Right ventricle myocardium superior (tissue), 1 donor: ENCODE data around the gene CEBPA. TPM values are rescaled to one million over a fixed set of nuclear protein-coding genes. Genes with fewer than 3 reads are reported as not detected.

Experiments used
- ATAC-seq: fragments of 200-7000 bp; cut with Tn5 transposase; one replicate; pipeline ENCODE4 v1.9.1; 2020; ENCODE audit warnings: mild to moderate bottlenecking; ENCODE audit not compliant: poor library complexity
- DNase-seq: peaks from one replicate; pipeline ENCODE4 v3.0.0-alpha.2; 2020
- intact Hi-C: fragments of 100-400 bp; cut with DNase I; formaldehyde crosslinking; loops from one replicate; pipeline ENCODE4 v1.11.2; 2022
- long read RNA-seq: library from polyadenylated mRNA; unstranded; transcript quantifications from one replicate; pipeline ENCODE4 v2.0.0, GENCODE V29; 2021
- total RNA-seq: library from RNA; stranded (reverse); fragmentation: NEBNext Ultra II Directional; extraction: Animal tissue kit (Norgen Biotek cat#: 25700); gene quantifications from one replicate; pipeline ENCODE4 v1.2.1, GENCODE V29; 2021
- donor health status: DM: no; HTN: yes; CAD: no; lungs with severe emphysema.

The CEBPA gene
- 3.4 TPM for total RNA-seq
- long read RNA-seq, transcript CEBPA-201 (1 exons, 2,631 nt) = major isoform, 7 of 7 reads
- long read RNA-seq, partial matches to known transcripts = 0 of 7 reads
- long read RNA-seq, other reads (novel, unspliced or antisense) = 0 of 7 reads

DNA sequence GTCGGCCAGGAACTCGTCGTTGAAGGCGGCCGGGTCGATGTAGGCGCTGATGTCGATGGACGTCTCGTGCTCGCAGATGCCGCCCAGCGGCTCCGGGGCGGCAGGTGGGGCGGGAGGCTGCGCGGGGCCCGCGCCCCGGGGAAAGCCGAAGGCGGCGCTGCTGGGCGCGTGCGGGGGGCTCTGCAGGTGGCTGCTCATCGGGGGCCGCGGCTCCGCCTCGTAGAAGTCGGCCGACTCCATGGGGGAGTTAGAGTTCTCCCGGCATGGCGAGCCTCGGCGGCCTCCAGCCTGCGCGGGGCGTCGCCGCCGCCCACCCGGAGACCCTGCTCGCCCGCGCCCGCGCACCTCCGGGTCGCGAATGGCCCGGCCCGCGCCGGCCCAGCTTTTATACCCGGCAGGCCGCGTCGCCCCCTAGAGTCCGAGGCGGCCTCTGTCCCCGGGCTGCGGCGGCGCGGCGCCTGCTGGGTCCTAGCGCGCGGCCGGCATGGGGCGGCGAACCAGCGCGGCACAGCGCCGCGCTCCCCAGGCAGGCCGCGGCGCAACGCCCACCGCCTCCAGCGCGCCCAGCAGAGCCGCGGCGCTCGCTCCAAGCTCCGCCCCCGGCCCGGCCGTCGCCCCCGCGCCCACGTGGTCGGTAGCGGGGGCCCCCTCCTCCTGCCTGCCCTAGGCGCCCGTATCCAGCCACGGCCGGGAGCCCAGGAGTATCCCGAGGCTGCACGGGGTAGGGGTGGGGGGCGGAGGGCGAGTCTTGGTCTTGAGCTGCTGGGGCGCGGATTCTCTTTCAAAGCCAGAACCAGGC, at the start of gene CEBPA:
TSS of gene CEBPA (minus strand) at position 360 of the 799 bp plus-strand sequence. CDS start at position 240, 120 bp downstream.
- intact Hi-C loops = loop anchor here (5.0 kb wide), 1 partner anchor 70 kb away; the partner anchor contains the start of gene CEBPG
- ATAC-seq (peak; percentile 90), DNase-seq (peak; percentile 89)

DNA sequence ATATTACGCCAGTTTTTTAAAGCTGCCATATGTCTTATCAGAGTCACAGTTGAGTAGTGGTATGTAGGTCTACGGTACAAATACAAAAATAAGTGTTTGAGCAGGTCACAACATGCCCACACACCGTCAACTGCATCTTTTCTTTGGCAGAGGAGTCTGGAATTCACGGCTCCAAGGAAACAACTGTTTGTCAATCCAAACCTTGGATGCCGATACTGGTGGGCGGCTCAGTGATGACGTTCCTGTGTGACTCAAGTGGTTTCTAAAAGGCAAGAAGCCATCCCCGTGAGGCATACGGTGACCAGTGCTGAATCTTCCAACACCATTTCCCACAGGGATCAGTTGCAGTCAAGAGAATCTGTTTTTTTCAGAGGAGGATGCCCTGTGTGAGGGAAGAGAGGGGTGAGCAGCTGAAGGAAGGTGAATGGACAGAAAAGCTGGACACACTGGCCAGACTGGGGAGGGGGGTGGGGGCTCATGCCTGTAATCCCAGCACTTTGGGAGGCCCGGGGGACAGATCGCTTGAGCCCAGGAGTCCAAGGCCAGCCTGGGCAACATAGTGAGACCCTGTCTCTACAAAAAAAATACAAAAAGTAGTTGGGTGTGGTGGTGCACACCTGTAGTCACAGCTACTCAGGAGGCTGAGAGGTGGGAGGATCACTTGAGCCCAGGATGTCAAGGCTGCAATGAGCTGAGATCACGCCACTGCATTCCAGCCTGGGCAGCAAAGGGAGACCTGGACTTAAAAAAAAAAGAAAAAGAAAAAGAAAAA, 48.4 kb upstream of the CEBPA start:
- no peak for DNase-seq
- intact Hi-C loops = no loop called here
- ATAC-seq = peak; percentile 29

DNA sequence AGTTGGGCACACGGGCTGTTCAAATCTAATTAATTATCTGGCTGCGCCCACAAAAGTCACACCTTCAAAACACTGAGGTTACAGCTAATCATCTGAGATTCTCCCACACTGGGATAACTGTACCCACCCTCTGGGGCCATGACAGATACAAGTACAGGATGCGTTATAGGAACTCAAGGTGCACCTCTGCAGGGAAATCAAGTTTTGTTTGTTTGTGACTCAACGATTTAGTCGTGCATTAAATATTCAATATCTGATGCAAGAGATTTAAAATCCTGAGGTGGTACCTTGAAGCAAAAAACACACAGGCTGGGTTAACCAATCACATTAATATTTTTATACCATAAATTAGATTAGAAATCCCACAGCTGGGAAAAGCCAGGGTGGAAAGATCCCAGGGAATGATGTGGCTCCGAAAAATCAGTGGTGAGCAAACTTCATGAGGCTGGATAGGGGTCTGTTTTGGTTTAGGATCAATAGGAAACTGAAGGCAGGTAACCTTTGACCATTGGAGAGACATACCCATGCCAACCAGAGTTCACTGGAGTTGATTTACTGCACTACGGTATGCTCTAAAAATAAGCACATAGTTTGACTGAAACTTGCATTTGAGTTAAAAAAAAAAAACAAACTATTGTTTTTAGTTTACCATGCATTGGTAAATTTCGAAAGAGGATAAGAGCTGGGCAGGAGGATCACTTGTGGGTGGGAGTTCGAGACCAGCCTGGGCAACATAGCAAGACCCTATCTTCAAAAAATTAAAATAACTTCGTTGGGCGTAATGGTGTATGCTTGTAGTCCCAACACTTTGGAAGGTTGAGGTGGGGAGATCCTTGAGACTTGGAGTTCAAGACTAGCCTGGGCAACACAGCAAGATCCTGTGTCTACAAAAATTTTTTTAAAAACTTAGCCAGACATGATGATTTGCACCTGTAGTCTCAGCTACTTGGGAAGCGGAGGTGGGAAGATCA, 47.3 kb upstream of the CEBPA start:
- intact Hi-C loops = no loop called here
- no peak for ATAC-seq
- DNase-seq = no peak

DNA sequence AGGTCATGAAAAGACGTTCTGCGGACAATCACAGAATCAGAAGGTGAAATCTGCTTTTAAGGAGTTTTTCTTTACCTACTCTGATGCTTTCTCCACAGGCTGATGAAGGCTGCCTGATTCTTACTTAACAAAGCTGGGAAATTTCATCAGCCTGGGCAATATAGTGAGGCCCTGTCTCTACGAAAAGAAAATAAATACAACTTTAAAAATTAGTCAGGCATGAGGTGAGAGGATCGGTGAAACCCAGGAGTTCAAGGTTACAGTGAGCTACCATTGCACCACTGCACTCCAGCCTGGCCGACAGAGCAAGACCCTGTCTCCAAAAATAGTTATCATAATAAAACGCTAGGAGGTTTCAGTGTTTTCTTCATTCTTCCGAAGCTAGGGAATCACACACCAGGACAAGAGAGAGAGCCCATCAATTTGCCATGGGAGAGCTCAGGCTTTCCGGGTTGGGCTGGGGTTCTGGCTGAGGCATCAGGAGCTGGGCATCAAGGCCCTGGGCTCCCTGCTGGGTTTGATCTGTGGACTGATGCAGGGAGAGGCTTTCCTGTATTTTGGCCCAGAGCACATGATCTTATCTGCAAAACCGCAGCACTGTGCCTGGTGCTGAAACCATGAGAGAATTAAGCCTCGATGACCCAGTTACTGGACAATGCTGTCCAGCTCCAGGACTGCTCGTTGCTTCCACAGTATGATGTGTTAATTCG, 46.1 kb upstream of the CEBPA start:
- ATAC-seq = no peak
- DNase-seq = no peak
- intact Hi-C loops = no loop called here

DNA sequence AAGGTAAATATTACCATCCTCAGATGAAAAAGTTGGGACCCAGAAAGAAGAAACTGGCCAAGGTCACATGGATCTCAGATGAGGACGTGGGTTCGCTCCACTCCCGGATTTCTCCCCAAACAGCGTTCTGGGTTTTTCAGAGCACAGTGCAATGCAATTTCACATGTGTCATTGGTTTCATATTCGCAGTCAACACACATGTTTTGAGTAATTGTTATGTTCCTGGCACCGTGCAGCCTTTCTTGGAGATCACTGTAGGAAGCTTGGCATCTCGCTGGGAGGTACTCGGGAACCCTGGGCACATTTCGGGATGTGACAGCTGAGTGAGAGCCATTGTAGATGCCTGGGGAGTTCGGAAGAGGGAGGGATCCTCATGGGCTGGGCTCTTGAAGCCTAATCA, 45.0 kb upstream of the CEBPA start:
- ATAC-seq = no peak
- DNase-seq = no peak
- intact Hi-C loops = no loop called here

DNA sequence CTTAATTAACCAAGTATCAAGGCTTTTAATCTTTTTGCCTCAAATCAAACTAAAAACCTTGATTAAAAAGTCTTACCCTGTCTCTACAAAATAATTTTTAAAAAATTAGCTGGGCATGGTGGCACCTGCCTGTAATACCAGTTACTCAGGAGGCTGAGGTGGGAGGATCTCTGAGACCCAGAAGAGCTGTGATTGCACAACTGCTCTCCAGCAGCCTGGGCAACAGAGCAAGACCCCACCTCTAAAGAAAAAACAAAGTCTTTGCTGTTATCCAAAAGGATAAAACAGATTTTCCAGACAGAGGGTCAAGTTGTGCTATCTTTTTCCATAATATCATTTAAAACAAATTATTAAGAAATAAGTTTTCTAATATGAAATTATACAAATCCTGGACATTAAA, 44.3 kb upstream of the CEBPA start:
- ATAC-seq = no peak
- intact Hi-C loops = no loop called here
- DNase-seq = no peak

DNA sequence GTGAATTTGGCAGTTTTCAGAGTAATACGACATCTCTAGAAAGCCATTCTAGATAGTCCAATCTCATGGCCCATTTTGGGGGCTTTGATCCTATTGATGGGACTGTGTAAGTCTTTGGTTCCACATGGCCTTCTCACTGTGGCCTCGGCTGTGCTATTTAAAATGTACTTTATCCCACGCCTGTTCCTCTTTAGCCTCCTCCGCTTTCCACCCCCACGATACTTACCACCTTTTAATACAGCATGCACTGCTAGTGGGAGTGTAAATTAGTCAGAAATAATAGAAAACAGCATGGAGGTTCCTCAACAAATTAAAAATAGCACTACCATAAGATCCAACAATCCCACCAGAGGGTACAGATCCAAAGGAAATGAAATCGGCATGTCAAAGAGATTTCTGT, 42.8 kb upstream of the CEBPA start:
- intact Hi-C loops = no loop called here
- no peak for ATAC-seq
- no peak for DNase-seq

DNA sequence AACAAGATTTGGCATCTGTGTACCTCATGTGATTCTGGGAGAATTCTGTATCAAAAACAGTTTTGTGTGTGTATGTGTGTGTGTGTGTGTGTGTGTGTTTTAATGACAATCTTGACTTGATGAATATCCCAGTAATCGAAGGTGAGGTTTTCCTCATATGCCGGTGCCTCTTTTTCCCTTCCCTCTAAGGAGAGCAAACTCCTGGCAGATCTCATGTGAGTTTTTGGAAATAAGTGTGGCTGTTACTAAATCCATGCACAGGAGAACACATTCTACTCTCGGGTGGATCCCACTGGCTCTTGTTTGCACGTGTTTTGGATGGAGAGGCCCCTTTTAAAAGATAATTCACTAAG, 42.2 kb upstream of the CEBPA start:
- intact Hi-C loops = no loop called here
- DNase-seq (no peak), ATAC-seq (no peak)

DNA sequence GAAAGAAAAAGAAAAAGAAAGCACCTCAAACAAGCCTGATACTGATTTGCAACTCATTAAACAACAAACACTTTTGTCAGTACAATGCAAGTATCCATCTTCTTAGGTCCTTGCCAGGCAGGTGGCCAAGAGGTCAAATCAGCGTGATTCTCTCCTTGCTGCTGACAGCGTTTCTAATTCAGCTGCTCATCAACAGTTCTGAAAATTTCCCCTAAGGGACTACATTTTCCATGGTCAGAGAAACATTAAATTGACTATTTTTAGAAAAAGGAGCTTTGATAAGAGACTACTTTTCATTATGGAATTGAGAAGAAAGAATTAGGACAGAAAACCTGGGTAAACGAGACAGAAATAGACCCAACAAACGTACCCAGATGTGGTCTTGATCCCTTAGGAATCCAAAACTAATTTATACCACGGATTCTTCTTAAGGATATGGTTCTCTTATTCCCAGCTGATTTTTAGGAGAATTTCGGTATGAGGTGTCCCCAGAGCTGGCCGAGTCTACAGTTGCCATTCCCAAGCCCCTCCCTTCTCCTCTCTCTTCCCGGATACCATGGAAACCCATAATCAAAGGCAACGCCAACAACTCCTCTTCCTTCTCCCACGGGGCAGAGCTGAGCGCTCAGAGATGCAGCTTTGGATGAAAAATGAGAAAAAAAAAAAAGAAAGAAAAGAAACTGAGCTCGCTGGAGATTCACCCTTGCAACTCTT, 41.7 kb upstream of the CEBPA start:
- peak; percentile 78 for ATAC-seq
- intact Hi-C loops = no loop called here
- no peak for DNase-seq

DNA sequence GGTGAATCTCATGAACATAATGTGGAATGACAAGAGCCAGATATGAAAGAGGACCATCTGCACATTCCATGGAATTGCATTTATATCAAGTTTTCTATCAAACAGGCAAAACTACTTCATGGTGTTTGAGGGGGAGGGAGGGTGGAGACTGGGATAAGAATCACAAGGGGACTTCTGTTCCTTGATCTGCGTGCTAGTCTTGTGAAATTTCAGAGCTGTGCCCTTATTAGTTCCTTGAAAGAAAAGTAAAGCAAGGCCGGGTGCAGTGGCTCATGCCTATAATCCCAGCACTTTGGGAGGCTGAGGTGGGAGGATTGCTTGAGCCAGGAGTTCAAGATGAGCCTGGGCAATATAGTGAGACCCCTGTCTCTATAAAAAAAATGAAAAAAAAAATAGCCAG, 41.0 kb upstream of the CEBPA start:
- DNase-seq (no peak), ATAC-seq (no peak)
- intact Hi-C loops = no loop called here

DNA sequence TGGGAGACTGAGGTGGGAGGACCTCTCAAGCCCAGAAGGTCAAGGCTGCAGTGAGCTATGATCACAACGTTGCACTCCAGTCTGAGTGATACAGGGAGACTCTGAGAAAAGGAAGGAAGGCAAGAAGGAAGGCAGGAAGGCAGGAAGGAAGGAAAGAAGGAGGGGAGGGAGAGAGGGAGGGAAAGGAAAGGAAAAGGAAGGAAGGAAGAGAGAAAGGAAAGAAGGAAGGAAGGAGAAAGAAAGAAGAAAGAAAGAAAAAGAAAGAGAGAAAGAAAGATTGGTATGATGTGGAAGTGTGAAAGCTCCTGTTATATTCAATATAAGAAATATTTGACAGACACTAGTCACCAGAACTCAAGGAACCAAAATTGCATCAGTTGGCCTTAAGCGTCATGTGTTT, 38.7 kb upstream of the CEBPA start:
- DNase-seq (no peak), ATAC-seq (no peak)
- intact Hi-C loops = no loop called here

DNA sequence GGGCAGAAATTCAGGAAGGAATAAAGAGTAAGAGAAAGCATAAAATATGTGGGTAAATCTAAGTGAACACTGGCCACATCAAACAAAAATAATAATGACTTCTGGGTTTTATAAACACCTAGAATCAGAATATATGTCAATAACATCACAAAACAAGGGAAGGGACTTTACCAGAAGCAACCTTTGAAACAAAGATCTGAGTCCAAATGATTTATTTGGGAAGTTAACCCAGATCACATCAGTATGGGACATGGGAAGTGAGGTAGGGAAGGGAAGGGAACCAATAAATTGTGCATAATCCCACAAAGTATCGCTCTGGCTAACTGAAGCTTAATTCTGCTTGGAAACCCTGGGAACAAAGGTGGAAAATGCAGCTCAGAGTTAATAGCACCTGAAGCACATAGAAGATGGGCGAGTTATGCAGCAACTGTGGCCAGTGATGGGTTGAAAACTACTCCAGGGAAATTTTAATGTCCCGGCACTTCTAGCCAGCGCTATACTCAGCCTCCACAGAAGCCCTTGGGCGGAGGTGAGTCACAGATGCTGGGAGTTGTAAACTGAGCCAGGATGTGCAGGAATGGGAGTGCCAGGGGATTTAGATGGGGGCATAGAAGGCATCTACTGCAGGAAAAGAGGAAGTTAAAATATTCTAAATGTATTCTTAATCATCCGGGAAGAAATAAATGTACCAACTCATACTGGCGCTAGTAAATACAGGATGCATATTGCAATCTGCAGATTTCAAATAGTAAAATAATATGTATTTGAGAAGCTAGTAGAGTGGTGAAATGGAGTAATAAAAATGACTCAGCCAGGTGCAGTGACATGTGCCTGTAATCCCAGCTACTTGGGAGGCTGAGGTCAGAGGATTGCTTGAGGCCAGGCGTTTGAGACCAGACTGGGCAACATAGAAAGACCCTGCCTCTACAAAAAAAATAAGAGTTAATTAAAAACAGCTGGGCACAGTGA, 37.0 kb upstream of the CEBPA start:
- ATAC-seq (no peak), DNase-seq (no peak)
- intact Hi-C loops = no loop called here

DNA sequence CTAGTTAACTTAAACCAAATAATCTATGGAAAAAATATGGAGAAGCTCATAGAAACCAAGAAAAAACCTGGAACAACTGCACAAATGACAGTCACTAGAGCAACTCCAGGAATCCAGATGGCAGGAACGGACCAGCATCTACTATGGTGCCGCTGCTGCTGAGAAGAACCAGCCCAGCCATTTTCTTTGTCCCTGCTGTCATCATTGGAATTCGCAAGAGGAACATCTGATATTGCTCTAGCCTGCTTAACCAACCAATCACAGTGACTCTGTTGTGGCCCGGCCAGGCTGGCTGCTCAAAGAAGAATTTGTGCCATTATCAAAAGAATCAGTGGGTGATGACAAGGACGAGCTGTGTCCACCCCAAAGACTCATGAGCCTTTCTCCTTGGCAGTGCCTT, 33.1 kb upstream of the CEBPA start:
- ATAC-seq = no peak

DNA sequence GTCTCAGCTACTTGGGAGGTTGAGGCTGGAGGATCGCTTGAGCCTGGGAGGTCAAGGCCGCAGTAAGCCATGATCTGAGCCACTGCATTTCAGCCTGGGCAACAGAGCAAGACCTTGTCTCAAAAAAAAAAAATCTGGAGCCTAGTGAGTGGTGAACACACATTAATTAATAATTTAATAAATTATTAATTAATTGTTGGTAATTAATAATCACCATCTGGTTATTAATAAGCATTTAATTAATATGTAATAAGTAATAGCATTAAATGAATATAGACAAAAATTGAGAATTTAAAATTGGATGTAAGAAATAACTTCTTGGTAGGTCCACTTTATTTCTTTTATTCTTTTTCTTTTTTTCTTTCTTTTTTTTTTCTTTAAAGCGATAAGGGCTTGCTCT, 31.9 kb upstream of the CEBPA start:
- no peak for DNase-seq

More for the DNA sequence above, 33.1 kb upstream of the CEBPA start:
- DNase-seq = no peak
- intact Hi-C loops = no loop called here

DNA sequence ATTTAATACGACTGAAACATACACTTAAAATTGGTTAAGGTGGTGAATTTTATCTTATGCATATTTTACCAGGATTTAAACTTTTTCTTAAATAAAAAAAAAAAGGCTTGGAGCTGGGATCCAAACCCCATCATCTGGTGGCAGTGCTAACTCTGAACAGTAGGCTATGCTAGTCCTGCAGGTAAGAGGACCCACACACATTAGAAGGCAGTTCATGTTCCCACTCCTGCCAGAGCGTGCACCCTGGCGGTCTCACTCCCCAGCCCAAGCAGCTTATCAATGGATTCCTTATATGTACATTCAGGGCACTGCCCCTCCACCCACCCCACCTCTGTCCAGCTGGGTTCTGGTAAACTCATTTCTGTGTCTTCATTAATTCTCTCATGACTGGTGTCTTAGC, 31.3 kb upstream of the CEBPA start:
- no peak for ATAC-seq
- no peak for DNase-seq
- intact Hi-C loops = no loop called here

More for the DNA sequence above, 31.9 kb upstream of the CEBPA start:
- no peak for ATAC-seq
- intact Hi-C loops = no loop called here

DNA sequence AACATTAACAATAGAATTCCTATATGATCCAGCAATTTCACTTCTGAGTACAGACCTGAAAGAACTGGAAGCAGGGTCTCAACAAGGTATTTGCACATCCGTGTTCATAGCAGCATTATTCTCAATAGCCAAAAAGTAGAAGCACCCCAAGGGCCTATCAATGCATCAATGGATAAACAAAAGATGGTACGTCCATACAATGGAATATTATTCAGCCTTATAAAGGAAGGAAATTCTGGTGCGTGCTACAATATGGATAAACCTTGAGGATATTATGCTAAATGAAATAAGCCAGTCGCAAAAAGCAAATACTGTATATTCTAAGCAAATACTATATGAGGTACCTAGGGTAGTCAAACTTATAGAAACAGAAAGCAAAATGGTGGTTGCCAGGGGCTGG, 30.8 kb upstream of the CEBPA start:
- ATAC-seq = no peak
- intact Hi-C loops = no loop called here

DNA sequence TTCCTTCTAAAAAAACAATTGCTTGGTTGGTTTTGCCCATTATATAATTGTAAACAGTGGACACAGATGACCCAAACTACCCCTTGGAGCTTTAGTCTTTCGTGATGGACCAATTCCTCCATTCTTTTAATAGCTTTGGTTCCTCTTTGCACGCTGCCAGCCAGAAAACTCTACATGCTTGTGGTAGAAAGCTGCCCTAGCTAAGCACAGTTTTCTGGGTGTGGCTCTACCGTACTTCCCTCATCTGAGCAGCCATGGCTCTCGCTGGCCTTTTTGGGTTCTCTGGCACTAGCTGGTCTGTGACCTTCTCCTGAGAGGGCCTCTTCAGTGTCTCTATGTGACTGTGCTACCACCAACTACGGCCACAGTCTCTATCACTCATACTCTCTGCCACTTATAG, 29.9 kb upstream of the CEBPA start:
- no peak for DNase-seq
- intact Hi-C loops = no loop called here

More for the DNA sequence above, 30.8 kb upstream of the CEBPA start:
- no peak for DNase-seq

More for the DNA sequence above, 29.9 kb upstream of the CEBPA start:
- ATAC-seq = peak; percentile 74
